Sigmoid colon (tissue), 3 donors: ENCODE data around the gene EEF2.

Source experiments
- CTCF ChIP-seq, 4 experiments: fragments of 450-650 bp in 3 of 4; fragments of 200-600 bp in 1 of 4; IDR thresholded peaks; one replicate each; pipeline ENCODE4 v1.5.1; 2016 to 2019; ENCODE audit warnings: antibody characterized with exemption in 4 of 4, mild to moderate bottlenecking in 3 of 4, moderate library complexity in 2 of 4
- POLR2A ChIP-seq, 2 donors: fragments of 450-650 bp; IDR thresholded peaks; one replicate each; pipeline ENCODE4 v1.6.1; 2016; ENCODE audit warnings: antibody characterized with exemption in 2 of 2, mild to moderate bottlenecking in 2 of 2, moderate library complexity in 2 of 2

DNA sequence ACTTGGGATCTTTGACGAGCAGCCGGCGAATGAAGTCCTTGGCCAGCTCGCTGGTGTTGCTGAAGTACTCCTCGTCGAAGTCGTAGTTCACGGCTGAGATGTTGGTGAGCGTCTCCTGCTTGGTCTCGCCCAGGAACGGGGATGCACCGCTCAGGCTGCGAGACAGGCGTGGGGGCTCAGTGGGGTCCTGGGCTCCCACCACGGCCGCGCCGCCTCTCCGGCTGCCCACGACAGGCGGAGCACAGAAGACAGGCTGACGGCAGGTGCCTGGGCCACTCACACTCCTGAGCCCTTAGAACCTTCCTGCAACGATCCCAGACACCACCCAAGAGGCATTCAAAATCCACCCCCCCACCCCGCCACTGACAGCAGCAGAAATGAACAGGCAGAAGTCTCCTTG, 24.3 kb downstream of the EEF2 start:
- TF ChIP-seq CTCF (IDR thresholded peaks at IDR 0.05) (no peak), POLR2A (IDR thresholded peaks at IDR 0.05) (no peak)
